Stimulated activated CD8-positive, alpha-beta memory T cell treated with anti-CD3 and anti-CD28 coated beads, Interleukin-7, amount 100 ng/mL, for 48 hours (primary cell): ENCODE measurements around the gene COBLL1.

ENCODE experiments used
- DNase-seq, 2 donors: peaks; one replicate each; pipeline ENCODE4 v3.0.0-alpha.2; 2020; ENCODE audit warnings: low read depth in 1 of 2; ENCODE audit errors: extremely low read depth in 1 of 2

Gene COBLL1

DNA sequence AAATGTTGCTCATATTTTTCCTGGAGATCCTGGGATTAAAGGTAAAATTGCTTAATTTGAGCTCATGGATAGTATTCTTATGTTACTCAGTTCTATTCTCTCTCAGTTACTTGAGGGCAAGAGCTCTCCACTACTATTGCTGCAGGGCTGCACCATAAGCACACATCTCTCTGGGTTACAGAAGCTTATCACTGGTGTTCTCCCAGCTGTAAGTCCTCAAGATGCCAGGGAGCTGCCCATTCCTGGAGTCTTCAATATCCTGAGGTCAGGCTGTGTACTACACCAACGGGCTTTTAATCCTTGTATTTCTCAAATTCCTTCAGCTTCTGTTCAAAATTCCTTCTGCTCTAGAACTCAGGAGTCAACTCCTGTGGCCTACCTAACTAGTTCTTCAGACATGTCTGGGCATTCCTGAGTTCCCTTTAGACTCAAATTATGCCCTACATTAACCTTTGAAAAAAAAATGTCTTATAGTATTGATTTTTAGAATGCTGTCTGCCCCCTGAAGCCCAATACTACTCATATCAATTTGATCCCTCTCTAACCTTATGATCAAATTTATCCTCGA lies 17.7 kb upstream of the COBLL1 start:
- DNase-seq, result no peak

DNA sequence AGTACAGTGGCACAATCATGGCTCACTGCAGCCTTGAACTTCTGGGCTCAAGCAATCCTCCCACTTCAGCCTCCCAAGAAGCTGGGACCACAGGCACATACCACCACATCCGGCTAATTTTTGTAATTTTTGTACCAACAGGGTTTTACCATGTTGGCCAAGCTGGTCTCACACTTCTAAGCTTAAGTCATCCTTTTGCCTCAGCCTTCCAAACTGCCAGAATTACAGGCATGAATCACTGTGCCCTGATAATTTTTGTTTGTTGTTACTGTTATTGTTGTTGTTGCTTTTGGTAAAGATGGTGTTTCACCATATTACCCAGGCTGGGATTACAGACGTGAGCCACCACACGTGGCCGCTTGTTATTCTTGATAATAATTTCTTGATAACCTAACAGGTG lies 10.5 kb upstream of the COBLL1 start:
- DNase-seq, result no peak

DNA sequence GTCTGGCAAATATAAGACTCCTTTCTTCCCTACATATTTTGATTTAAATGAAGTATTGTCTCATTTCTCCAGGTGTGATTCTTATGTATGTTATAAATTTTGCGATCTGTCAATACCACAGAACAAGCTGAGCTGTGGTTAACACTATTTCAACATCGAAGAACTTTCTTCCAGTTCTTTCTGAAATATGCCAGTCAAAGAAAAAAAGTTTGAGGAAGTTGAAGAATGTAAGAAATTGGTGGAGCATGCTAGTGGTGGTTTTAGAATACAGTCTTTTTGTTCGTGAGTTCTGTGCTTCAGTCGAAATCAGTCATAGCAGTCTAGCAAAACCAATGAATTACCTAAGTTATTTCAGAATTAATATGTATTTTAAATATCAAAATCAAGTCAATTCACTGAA lies 8.6 kb upstream of the COBLL1 start:
- no peak for DNase-seq

DNA sequence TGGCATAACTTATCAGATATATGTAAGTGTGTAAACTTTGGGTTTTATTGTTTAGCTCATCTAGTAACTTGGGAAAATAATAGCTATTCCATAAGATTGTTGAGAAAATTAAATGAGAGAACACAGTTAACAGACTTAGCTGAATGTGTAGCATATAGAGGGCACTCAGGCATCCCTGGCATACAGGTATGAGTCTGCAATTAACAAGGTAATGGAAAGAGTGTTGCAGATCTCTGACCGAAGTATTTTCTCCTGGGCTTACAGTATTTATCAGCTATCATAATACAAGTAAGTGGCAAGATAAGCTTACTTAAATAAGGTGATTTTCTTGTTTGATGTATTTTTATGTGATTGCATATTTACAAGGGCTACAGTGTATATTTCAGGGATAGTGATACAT lies 7.9 kb upstream of the COBLL1 start:
- DNase-seq, result no peak

DNA sequence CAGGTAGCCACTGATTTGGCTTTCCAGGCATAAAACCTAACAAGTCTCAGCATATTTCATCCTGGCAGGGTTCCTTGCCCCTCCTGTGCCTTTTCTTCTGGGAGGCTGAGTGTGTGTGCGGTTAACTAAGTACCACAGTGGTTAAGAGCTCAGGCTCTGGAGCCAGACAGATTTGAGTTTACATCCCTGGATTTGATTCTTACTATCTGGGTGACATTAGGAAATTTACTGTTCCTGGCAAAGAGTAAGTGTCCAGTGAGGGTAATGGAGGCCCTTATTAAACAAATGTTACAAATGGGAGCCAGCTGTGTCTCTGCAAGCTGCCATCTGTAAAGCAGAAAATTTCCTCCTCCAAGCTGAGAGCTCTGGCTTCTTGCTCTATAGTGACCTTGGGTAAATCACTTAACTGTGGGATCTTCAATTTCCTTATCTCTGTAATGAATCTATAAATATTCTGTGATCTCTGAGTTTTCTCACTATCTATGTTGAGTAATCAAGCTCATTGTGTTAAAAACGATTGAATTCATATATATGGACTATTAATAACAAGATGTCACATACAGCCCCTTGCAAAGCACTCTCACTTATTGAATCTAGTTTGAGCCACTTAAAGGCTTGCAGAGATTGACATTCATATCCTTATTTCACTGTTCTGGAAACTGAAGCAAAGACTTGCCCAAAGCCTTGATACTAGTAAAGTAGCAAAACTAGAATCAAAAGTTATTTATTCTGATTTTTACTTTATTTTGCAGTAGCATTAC lies 6.5 kb upstream of the COBLL1 start:
- DNase-seq, result no peak

DNA sequence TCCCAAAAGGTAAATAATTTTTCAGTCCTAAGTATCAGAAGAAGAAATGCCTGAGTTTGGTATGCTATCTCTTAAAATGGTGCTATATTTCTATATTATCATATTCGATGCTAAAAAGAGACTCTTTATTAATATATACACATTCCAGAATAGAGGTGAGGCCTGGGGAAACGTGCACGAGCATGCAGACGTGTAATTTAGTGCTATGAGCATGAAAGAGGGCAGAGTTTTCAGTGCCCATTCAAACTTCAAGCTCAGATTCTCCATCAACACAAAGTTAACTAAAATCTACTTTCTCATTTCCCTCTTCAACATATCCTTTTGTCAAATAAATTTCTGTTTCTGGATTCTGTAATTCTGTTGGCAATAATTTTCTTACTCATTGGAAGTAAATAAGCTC lies 5.7 kb upstream of the COBLL1 start:
- DNase-seq, result no peak

DNA sequence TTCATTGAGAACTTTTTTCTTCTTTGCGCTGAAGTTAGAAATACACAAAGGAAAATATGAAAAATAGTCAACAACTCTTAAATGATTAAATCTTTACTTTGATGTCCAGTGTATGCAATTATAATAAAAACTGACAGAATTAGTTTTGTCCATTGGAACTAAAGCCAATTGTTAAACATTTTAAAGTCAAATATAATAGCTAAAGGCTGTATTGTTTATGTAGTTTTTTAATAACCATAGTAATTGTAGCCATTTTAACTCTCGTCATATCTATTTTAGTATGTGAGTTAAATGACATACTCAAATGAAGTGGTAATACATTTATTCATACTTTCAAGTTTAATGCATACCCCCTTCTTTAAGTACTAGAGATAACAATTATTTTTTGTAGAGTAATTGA lies 4.7 kb upstream of the COBLL1 start:
- DNase-seq, result no peak

DNA sequence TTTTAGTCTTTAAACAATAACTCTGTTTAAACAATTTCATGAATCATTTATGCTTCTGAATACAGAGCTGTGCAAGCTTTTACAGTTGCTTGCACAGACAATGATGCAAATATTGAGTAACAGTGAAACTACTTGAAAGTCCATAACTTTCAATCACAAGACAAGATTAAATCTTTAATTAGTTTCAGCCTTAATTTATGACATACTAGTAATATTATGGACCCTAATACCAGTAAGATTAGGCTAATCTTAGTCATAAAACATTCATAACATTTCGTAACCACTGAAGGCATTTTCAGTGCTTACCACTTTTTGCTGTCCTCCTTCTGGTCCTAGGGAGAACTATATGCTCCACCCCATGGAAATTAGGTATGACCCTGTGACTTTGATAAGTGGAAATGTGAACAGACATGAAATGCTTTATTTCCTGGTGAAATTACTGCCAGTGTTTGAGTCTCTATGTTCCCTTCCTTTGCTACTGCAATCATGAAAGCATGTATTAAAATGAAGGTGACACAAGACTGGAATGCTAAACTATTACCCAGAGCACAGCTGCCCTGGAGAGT lies 1.8 kb upstream of the COBLL1 start:
- DNase-seq, result no peak

DNA sequence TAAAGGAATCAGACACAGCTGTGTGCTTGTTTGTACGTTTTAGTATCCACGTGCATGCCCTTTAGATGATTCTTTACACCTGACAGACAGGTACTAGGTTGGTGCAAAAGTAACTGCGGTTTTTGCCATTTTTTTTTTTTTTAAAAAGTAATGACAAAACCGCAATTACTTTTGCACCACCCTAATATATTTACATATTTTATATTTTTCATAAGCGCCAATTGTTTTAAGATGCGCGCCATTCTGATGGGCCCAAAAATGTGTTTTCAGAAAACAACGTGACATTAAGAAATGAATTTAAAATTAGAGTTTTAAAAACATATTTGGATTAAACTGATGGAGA lies 972 bp upstream of the COBLL1 start:
- DNase-seq, result no peak

DNA sequence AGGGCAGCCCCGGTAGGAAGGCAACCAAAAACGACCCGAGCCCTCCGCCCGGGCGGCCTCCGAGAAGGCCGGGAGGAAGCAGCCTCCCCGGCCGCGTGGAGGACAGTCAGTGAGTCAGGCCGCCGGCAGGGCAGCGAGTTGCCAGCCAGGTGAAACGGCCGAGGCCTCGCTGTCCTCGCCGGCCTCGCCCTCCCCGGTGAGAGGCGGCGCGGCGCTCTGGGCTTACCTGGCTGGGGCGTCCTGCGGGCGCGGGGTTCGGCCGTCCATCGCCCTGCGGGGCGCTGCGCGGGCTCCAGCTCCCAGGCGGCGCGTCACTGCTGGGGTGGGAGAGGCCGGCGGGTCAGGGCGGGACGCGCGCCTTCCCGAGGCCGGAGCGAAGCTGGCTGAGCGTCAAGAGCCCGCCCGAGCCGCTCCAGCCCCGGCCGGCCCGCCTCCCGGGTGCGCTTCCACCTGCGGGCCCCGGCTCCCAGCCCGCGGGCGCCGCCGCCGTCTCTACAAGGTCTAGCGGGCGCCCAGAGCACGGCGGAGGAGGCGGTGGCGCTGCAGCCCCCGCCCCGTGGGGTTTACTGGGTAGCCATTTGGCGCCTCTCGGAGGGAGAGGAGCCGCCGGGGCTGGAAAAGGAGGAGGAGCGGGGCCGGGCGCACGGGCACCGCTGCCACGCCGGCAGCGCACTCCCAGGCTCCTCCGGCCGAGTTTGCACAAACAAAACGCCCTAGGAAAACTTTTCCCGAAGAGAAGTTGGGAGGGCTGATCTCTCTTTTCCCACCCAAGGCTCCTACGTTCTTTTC lies 499 bp downstream of the COBLL1 start:
- no peak for DNase-seq

DNA sequence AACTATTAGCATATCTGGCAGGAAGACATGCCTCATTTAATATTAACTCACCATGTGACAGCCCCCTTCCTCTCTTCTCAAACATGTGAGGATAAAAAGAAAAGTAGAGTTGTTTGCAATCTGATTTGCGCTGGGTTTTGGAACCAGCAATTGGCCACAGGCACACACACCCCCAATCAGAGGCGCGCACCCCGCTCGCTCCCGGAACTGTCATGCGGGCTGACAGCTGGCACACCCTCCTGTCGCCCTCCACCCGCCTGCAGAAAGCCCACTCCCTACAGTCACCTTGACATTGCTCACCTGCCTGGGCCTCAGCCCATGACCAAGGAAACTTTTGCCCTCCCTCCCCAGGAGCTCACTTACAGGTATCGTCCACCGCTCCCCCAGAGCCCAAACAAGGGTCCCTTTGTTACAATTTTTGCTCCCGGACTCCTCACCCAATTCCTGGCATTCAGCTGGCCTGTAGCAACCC lies 1.1 kb downstream of the COBLL1 start:
- DNase-seq, result no peak

DNA sequence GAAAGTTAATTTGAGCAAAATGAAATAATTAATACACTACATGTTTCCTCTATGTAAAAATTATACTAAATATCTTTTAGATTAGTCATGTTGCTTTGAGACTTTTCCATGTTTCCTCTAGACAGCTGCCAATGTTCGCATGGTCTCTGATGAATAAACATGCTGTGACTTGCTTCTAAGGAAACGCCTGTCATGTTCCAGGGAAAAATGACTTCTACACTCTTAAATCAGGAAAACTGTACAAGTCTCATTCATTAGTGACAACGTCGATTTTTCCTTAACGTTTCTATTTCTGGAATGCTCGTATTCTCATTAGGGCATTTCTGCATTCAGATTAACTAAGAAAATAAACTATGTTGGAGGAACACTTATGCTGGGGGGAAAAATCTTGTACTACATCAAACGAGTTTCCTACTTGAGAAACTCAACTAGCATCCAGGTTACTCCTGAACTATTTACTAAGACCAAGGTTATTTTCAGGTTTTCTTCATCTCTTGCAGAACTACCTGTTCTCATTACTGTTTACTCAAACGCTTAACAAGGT lies 1.6 kb downstream of the COBLL1 start:
- no peak for DNase-seq

DNA sequence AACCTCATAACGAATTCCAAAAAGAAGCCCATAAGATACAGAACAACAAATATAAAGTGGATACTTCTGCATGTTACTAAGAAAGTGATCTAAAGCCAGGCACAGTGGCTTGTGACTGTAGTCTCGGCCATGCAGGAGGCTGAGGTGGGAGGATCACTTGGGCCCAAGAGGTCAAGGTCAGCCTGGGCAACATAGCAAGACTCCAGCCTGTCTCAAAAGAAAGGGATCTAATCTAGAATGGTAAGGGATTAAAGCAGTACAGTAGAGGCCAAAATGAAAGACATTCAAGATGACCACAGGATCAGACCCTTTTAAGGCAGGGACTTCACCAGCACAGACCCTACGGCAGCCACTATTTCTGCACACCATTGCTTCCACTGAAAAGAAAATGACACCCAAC lies 3.8 kb downstream of the COBLL1 start:
- no peak for DNase-seq

DNA sequence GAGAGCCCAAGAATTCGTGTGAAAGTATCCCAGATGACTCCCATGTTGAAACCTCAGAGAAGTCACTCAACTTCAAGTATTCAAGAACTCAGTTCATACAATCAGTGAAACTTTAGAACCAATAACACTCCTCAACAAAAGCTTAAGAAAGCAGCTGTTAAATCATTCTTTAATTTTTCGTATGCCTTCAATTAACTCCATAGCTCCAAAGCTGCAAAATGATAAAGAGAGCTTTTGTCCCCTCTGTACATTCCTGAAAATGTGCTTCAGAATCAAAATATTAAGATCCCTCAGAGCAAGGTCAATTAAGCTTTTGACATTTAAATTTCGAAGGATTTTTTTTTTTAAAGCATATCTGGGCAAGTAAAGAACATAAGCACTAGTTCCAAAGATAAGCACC lies 4.7 kb downstream of the COBLL1 start:
- DNase-seq, result no peak

DNA sequence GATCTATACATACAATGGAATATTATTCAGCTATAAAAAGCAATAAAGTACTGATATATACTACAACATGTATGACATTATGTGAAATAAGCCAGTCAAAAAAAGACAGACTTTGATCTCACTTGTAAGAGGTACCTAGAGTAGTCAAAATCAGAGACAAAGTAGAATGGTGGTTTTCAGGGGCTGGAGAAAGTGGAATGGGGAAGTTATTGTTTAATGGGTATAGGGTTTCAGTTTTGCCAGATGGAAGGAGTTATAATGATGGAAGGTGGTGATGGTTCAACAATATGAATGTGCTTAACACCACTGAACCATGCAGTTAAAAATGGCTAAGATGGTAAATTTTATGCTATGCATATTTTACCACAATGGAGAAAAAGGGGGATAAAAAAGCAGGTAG lies 6.3 kb downstream of the COBLL1 start:
- no peak for DNase-seq

DNA sequence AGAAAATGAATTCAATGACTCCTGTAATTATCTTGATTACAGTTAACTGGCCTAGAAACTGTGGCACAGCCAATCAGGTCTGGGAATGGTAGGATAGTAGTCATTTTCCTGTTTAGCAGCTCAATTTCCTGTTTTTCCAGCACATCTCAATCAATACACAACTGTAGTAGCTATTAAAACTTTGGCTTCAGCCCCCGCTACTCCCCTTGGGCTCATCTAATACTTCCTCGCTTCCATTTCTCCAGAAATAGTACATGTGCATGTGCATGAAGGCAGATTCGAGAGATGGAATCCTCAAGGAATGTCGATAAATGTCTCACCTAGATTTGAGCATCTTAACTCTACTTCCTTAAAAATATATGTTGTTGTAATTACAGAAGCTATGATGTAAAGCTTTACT lies 9.7 kb downstream of the COBLL1 start:
- no peak for DNase-seq

DNA sequence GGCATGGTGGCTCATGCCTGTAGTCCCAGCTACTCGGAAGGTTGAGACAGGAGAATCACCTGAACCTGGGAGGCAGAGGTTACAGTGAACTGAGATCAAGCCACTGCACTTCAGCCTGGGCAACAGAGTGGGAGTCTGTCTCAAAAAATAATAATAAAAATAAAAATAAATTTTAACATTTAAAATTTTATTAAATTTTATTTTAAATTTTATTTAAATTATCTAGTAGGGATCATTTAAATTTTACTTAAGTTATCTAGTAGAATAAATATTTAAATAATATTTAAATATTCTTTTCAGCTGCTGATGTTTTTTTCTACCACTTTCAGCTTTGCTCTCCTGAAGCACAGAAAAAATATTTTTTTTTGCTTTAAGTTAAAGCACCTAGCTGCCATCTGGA lies 10.4 kb downstream of the COBLL1 start:
- no peak for DNase-seq

DNA sequence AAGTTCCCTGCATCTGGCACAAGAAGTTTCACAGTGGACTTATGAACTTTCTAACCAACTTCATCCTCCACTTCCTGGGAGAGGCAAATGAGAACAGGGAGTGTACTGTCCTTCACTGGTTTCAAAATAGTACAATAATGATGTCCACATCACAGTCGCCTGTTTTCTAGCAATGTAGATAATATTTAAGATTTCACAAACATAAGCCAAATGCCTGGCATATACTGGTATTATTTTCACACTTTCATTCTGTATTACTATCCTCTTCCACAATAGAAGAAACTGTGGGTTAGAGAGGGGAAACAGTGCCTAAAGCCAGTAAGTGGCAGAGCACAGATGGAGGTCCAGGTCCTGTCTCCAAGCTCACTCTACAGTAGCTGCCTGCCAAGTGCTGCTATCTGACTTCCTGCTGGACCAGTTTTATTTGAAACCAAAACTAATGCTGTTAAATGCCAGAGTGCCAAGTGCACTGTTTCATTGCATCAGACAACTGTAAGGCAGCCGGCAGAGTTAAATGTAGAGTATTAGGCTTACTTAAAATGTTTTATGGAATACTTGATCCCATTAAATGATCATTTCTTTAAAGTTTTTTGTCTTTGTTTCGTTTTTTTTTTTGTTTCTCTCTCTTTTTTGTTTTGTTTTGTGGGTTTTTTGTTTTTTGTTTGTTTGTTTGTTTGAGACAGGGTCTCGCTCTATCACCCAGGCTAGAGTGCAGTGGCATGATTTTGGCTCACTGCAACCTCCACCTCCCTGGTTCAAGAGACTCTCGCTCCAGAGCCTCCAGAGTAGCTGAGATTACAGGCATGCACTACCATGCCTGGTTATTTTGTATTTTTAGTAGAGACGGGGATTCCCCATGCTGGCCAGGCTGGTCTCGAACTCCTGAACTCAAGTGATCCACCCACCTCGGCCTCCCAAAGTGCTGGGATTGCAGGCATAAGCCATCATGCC lies 15.1 kb downstream of the COBLL1 start:
- no peak for DNase-seq

DNA sequence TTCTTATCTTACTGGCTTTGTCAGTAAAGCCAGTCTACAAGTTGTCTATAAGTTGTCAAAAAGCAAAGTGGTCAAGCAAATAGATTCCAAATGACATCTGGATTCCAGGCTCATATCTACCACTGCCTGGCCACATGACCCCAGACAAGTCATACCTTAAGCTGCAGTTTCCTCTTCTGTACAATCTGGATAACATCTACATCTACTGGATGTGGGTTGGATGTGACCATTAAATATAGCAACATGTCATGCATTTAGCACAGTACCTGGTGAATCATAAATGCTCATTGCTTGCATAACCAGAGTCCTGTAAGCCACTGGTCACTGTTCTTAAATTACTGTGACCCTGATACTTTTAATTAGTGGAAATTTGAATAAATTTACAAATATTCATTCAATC lies 16.8 kb downstream of the COBLL1 start:
- no peak for DNase-seq

DNA sequence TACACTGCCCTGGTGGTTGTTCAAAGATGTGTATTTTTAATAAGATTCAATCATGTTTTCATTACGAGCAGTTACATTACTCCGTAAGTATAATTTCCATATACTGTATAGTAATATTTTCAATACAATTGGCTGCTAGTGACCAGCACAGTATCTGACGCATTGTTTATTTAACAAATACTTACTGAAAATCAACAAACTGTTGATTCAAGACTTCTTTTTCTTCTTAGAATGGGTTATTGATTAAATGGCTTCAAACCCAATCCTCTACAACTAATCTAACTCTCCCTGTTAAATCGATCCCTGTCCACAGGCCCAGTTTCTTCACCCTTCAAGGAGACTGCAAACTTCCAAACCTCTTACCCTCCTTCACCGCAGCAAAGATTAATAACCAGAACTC lies 18.5 kb downstream of the COBLL1 start:
- no peak for DNase-seq
